ENCODE measurements around the gene DDX10. TPM values are rescaled to one million over a fixed set of nuclear protein-coding genes. Genes with fewer than 3 reads are reported as not detected.
A peak's percentile ranks its signal among the peaks of the same experiment; 100 is the strongest.

The DDX10 gene
- total RNA-seq, 1 experiment from 2014 or later = 48.3 TPM

- Histone ChIP-seq H3K4me1 (ENCODE audit: insufficient read depth, low read length) (peaks cover 4% of the 10 kb centered on the region; the same call in 1 of the 2 replicates), H2BK5ac (ENCODE audit: insufficient read length, low read length) (no peak overlapping the region), H2BK120ac (ENCODE audit: low read depth, low read length, poor library complexity, severe bottlenecking) (no peak overlapping the region), H3K14ac (ENCODE audit: insufficient read depth, low read length) (no peak overlapping the region), H3K56ac (ENCODE audit: insufficient read length, low read depth, low read length) (no peak overlapping the region), H3K79me2 (ENCODE audit: insufficient read depth, low read length) (peaks cover 42% of the 10 kb centered on the region; the same call in 1 of the 2 replicates), H3T11ph (ENCODE audit: low read length) (no peak overlapping the region), H3K23ac (ENCODE audit: insufficient read length, low read depth, low read length) (no peak overlapping the region), H3K9me3 (ENCODE audit: control insufficient read depth, low read depth, low read length) (no peaks in the 10 kb centered on the region), H3K27ac (ENCODE audit: insufficient read length, low read depth, low read length) (no peak overlapping the region), H4K8ac (replicated peaks; ENCODE audit: insufficient read length, low read depth, low read length) (no peak overlapping the region), H4K91ac (ENCODE audit: insufficient read length, low read depth, low read length) (no peak overlapping the region), H2AK5ac (ENCODE audit: insufficient read length, low read length) (no peak overlapping the region), H3K4ac (ENCODE audit: low read depth, low read length) (no peak overlapping the region), H2BK15ac (ENCODE audit: low read depth, low read length) (no peak overlapping the region), H2AFZ (ENCODE audit: low read length) (no peak overlapping the region), H4K20me1 (ENCODE audit: control insufficient read depth, insufficient read depth, insufficient read length) (no peaks in the 10 kb centered on the region), H2BK20ac (ENCODE audit: low read depth, low read length, poor library complexity, severe bottlenecking) (no peak overlapping the region), H3K18ac (ENCODE audit: insufficient read length, low read depth, low read length) (no peak overlapping the region), H3K27me3 (ENCODE audit: insufficient read depth, low read length) (no peaks in the 10 kb centered on the region), H4K5ac (ENCODE audit: insufficient read length, low read depth, low read length) (no peak overlapping the region), H3K23me2 (ENCODE audit: insufficient read length, low read depth, low read length, poor library complexity, severe bottlenecking) (peaks cover 2% of the 10 kb centered on the region), H2BK12ac (ENCODE audit: insufficient read length, low read depth, low read length) (no peak overlapping the region), H3K4me2 (ENCODE audit: insufficient read depth, insufficient read length, low read length) (no peak overlapping the region), H3K9ac (ENCODE audit: extremely low read depth, insufficient read length, low read length) (no peak overlapping the region), H3K79me1 (ENCODE audit: insufficient read depth, low read depth, low read length, poor library complexity, severe bottlenecking) (peaks cover 11% of the 10 kb centered on the region)
- peak overlapping the region; percentile 2 to 70 (median 69); a peak in 3 of 7 replicates for H3K27ac Mint-ChIP-seq
- WGBS (ENCODE audit: extremely low coverage, insufficient read length, low lambda C conversion rate) = no CpG with 5 or more reads among the region's 4 CpGs
- H3K4me3 Mint-ChIP-seq = no peak overlapping the region
- no peaks in the 10 kb centered on the region for H3K9me3 Mint-ChIP-seq
- H3K4me1 Mint-ChIP-seq = peaks cover 27 to 31% of the 10 kb centered on the region in 2 experiments
- no peak for TF ChIP-seq CTCF (conservative IDR thresholded peaks at IDR 0.05)
- no peak for DNase-seq
- H3K36me3 Mint-ChIP-seq (ENCODE audit: insufficient read depth in 1 of 3, low read depth in 3 of 3) = peaks cover 13 to 29% (median 28%) of the 10 kb centered on the region in 3 experiments; a peak in 6 of 7 replicates
- no peaks in the 10 kb centered on the region for H3K27me3 Mint-ChIP-seq (ENCODE audit: low read depth)
Measured at GRCh38 chr11:108670451-108670850, 5.6 kb downstream of the DDX10 start.
